ENCODE results near the gene DNAJC11. TPM values are rescaled to one million over a fixed set of nuclear protein-coding genes. Genes with fewer than 3 reads are reported as not detected.

DNAJC11 gene
- polyA plus RNA-seq, 1 experiment, result 41.9 TPM

GRCh38 chr1:6628971-6629479, 72.6 kb downstream of the DNAJC11 start:
- TF ChIP-seq CTCF (IDR thresholded peaks at IDR 0.05; ENCODE audit: low read depth, low read length), result no peak
- Histone ChIP-seq H3K4me3 (ENCODE audit: low read depth, low read length) (no peak overlapping the region), H3K27me3 (ENCODE audit: control insufficient read depth, insufficient read depth, low read length) (no peaks in the 10 kb centered on the region), H3K27ac (ENCODE audit: low read depth, low read length) (no peak overlapping the region), H3K9me3 (ENCODE audit: control insufficient read depth, insufficient read depth, low read length) (no peaks in the 10 kb centered on the region; the same call in 1 of the 2 replicates)
- DNase-seq (ENCODE audit: low read depth, low spot score), result no peak
- POLR2A ChIA-PET, result no interaction called here
- CTCF ChIA-PET, result interaction anchor here (0.6 kb wide), 1 partner anchor 596 kb away, joined by 4 read pairs; no protein-coding TSS in a partner anchor

- TF ChIP-seq CTCF (IDR thresholded peaks at IDR 0.05; ENCODE audit: low read depth, low read length), result no peak
- no peak overlapping the region for H3K27ac ChIP-seq (ENCODE audit: low read depth, low read length)
- CTCF ChIA-PET, result no interaction called here
Measured at GRCh38 chr1:6627841-6628545, 73.6 kb downstream of the DNAJC11 start.

GRCh38 chr1:6627031-6627430, 74.6 kb downstream of the DNAJC11 start:
- no peaks in the 10 kb centered on the region for H3K27me3 ChIP-seq (ENCODE audit: control insufficient read depth, insufficient read depth, low read length)
- no peak overlapping the region for H3K4me3 ChIP-seq (ENCODE audit: low read depth, low read length)
- H3K9me3 ChIP-seq (ENCODE audit: control insufficient read depth, insufficient read depth, low read length), result no peaks in the 10 kb centered on the region; the same call in 1 of the 2 replicates
- no peak for TF ChIP-seq CTCF (IDR thresholded peaks at IDR 0.05; ENCODE audit: low read depth, low read length)
- ChIA-PET CTCF (no interaction called here), POLR2A (no interaction called here)
- no peak overlapping the region for H3K27ac ChIP-seq (ENCODE audit: low read depth, low read length)
- DNase-seq (ENCODE audit: low read depth, low spot score), result no peak

More at GRCh38 chr1:6627841-6628545, 73.6 kb downstream of the DNAJC11 start:
- H3K9me3 ChIP-seq (ENCODE audit: control insufficient read depth, insufficient read depth, low read length), result no peaks in the 10 kb centered on the region; the same call in 1 of the 2 replicates
- H3K27me3 ChIP-seq (ENCODE audit: control insufficient read depth, insufficient read depth, low read length), result no peaks in the 10 kb centered on the region
- POLR2A ChIA-PET, result no interaction called here
- H3K4me3 ChIP-seq (ENCODE audit: low read depth, low read length), result no peak overlapping the region
- no peak for DNase-seq (ENCODE audit: low read depth, low spot score)

GRCh38 chr1:6625584-6626149, 75.9 kb downstream of the DNAJC11 start:
- ChIA-PET CTCF (no interaction called here), POLR2A (interaction anchor here (0.6 kb wide), 1 partner anchor 22 kb away, joined by 3 read pairs; no protein-coding TSS in a partner anchor)
- peak overlapping the region; percentile 78 for H3K4me3 ChIP-seq (ENCODE audit: low read depth, low read length)
- H3K27me3 ChIP-seq (ENCODE audit: control insufficient read depth, insufficient read depth, low read length), result no peaks in the 10 kb centered on the region
- H3K27ac ChIP-seq (ENCODE audit: low read depth, low read length), result peak overlapping the region; percentile 61
- DNase-seq (ENCODE audit: low read depth, low spot score), result no peak
- H3K9me3 ChIP-seq (ENCODE audit: control insufficient read depth, insufficient read depth, low read length), result no peaks in the 10 kb centered on the region; the same call in 1 of the 2 replicates
- no peak for TF ChIP-seq CTCF (IDR thresholded peaks at IDR 0.05; ENCODE audit: low read depth, low read length)
